Fibroblast of villous mesenchyme (primary cell): ENCODE data around the gene SAFB. TPM values are rescaled to one million over a fixed set of nuclear protein-coding genes. Genes with fewer than 3 reads are reported as not detected.

Experiments used
- DNase-seq: peaks from one replicate; pipeline ENCODE4 v3.0.0-alpha.2; 2010; ENCODE audit warnings: low read depth
- H3K4me3 ChIP-seq: 2 replicates; pipeline ENCODE4 v1.5.1; 2011; ENCODE audit warnings: low read depth, mild to moderate bottlenecking, low read length
- CTCF ChIP-seq: IDR thresholded peaks from 2 replicates; pipeline ENCODE4 v1.5.1; 2012; ENCODE audit warnings: low read depth, mild to moderate bottlenecking, low read length; ENCODE audit not compliant: insufficient read depth
- total RNA-seq: library from RNA; depleted of rRNA; stranded (reverse); fragments of >200 nt; gene quantifications from 2 replicates; pipeline ENCODE4 v1.2.3, GENCODE V29; 2012

Gene SAFB
- total RNA-seq, 1 donor, result 40.6 TPM

GRCh38 chr19:5619946-5620345 lies 2.9 kb upstream of the SAFB start:
- no peak for TF ChIP-seq CTCF
- H3K4me3 ChIP-seq, result no peak overlapping the region
- no peak for DNase-seq

- DNase-seq, result peak; percentile 21
- no peak for TF ChIP-seq CTCF
- peak overlapping the region; percentile 94 for H3K4me3 ChIP-seq
Observed at GRCh38 chr19:5621311-5621944, 1.5 kb upstream of the SAFB start.

GRCh38 chr19:5621945-5622464 lies 878 bp upstream of the SAFB start:
- DNase-seq, result no peak
- TF ChIP-seq CTCF, result no peak
- H3K4me3 ChIP-seq, result peak overlapping the region; percentile 94

GRCh38 chr19:5623397-5624017 lies 624 bp downstream of the SAFB start:
- H3K4me3 ChIP-seq, result peak overlapping the region; percentile 94
- DNase-seq, result no peak
- no peak for TF ChIP-seq CTCF

GRCh38 chr19:5624018-5624663 lies 1.3 kb downstream of the SAFB start:
- TF ChIP-seq CTCF, result no peak
- peak; percentile 61 for DNase-seq
- peak overlapping the region; percentile 94 for H3K4me3 ChIP-seq

- DNase-seq, result no peak
- no peak for TF ChIP-seq CTCF
- H3K4me3 ChIP-seq, result peak overlapping the region; percentile 94
Observed at GRCh38 chr19:5624741-5625278, 1.9 kb downstream of the SAFB start.
